Thyroid gland (tissue), 4 donors: ENCODE results near the gene AGK. TPM values are rescaled to one million over a fixed set of nuclear protein-coding genes. Genes with fewer than 3 reads are reported as not detected.

Source experiments
- DNase-seq, 2 donors: peaks; one replicate each; pipeline ENCODE4 v3.0.0-alpha.2; 2019
- H3K27ac ChIP-seq, 3 donors: fragments of 200-600 bp; sonication (generic); 1 replicate in 2 of 3; 2 replicates in 1 of 3; pipeline ENCODE4 v1.5.1; 2016 to 2019; ENCODE audit warnings: mild to moderate bottlenecking in 1 of 3, moderate library complexity in 1 of 3
- H3K27me3 ChIP-seq: fragments of 200-600 bp; sonication (generic); one replicate; pipeline ENCODE4 v1.5.1; 2019
- H3K36me3 ChIP-seq, 2 donors: fragments of 200-600 bp; sonication (generic); one replicate each; pipeline ENCODE4 v1.5.1; 2016 to 2019
- H3K4me1 ChIP-seq, 2 donors: fragments of 200-600 bp; sonication (generic); one replicate each; pipeline ENCODE4 v1.5.1; 2017 to 2019
- H3K4me3 ChIP-seq, 3 donors: fragments of 200-600 bp; sonication (generic); replicated peaks in 1 of 3; 1 replicate in 2 of 3; 2 replicates in 1 of 3; pipeline ENCODE4 v1.5.1; 2016; ENCODE audit warnings: mild to moderate bottlenecking in 1 of 3
- H3K9me3 ChIP-seq: fragments of 200-600 bp; sonication (generic); one replicate; pipeline ENCODE4 v1.5.1; 2017
- POLR2A ChIP-seq, 2 donors: fragments of 450-650 bp; IDR thresholded peaks; one replicate each; pipeline ENCODE4 v1.6.1; 2017; ENCODE audit warnings: antibody characterized with exemption in 2 of 2, mild to moderate bottlenecking in 2 of 2, moderate library complexity in 1 of 2
- WGBS, 2 donors: methylation state at CpG; one replicate each; pipeline ENCODE4 v1.1.5; 2017; 5-methylcytosine and 5-hydroxymethylcytosine counted together
- intact Hi-C: fragments of 100-400 bp; cut with DNase I; formaldehyde crosslinking; loops from one replicate; pipeline ENCODE4 v1.15.1; 2023
- total RNA-seq, 4 donors: library from RNA; depleted of rRNA; stranded (reverse); fragments of >200 nt; gene quantifications; one replicate each; pipeline ENCODE4 v1.2.3, GENCODE V29; 2016
- TF ChIP-seq, protein P1 (sequence below), 6 experiments: fragments of 200-600 bp in 3 of 6; fragments of 450-650 bp in 3 of 6; sonication (generic) in 3 of 6; IDR thresholded peaks; one replicate each; pipeline ENCODE4 v1.5.1; 2016 to 2019; ENCODE audit warnings: antibody characterized with exemption in 6 of 6, mild to moderate bottlenecking in 2 of 6, inconsistent platforms in 1 of 6, moderate library complexity in 1 of 6

Gene AGK
- total RNA-seq, 4 donors from 2014 or later, result 28.2 to 36.7 (median 32.2) TPM

GRCh38 chr7:141534757-141535737 lies 16.2 kb upstream of the AGK start:
- no peak overlapping the region for H3K4me3 ChIP-seq
- H3K27me3 ChIP-seq, result no peaks in the 10 kb centered on the region
- H3K9me3 ChIP-seq, result no peaks in the 10 kb centered on the region
- H3K4me1 ChIP-seq, result peaks cover 0 to 7% of the 10 kb centered on the region in 2 donors
- TF ChIP-seq POLR2A (IDR thresholded peaks at IDR 0.05), result no peak
- TF ChIP-seq, protein P1, sequence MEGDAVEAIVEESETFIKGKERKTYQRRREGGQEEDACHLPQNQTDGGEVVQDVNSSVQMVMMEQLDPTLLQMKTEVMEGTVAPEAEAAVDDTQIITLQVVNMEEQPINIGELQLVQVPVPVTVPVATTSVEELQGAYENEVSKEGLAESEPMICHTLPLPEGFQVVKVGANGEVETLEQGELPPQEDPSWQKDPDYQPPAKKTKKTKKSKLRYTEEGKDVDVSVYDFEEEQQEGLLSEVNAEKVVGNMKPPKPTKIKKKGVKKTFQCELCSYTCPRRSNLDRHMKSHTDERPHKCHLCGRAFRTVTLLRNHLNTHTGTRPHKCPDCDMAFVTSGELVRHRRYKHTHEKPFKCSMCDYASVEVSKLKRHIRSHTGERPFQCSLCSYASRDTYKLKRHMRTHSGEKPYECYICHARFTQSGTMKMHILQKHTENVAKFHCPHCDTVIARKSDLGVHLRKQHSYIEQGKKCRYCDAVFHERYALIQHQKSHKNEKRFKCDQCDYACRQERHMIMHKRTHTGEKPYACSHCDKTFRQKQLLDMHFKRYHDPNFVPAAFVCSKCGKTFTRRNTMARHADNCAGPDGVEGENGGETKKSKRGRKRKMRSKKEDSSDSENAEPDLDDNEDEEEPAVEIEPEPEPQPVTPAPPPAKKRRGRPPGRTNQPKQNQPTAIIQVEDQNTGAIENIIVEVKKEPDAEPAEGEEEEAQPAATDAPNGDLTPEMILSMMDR (IDR thresholded peaks at IDR 0.05), result no peak
- intact Hi-C loops, result no loop called here
- 55 to 62% methylated on average over 9 of the region's 9 CpGs for WGBS, 2 donors
- no peaks in the 10 kb centered on the region for H3K36me3 ChIP-seq
- DNase-seq, result no peak
- no peak overlapping the region for H3K27ac ChIP-seq

- H3K36me3 ChIP-seq, result no peaks in the 10 kb centered on the region
- intact Hi-C loops, result no loop called here
- no peaks in the 10 kb centered on the region for H3K27me3 ChIP-seq
- peaks cover 9 to 18% of the 10 kb centered on the region in 2 donors for H3K4me1 ChIP-seq
- no peak for DNase-seq
- no peak overlapping the region for H3K27ac ChIP-seq
- H3K9me3 ChIP-seq, result no peaks in the 10 kb centered on the region
- no peak overlapping the region for H3K4me3 ChIP-seq
- TF ChIP-seq POLR2A (IDR thresholded peaks at IDR 0.05), result no peak
- TF ChIP-seq, protein P1 (IDR thresholded peaks at IDR 0.05), result no peak
These were observed 13.3 kb upstream of the AGK start for GRCh38 chr7:141537906-141538305.

GRCh38 chr7:141541375-141541774 lies 9.8 kb upstream of the AGK start:
- no peak overlapping the region for H3K4me3 ChIP-seq
- intact Hi-C loops, result no loop called here

GRCh38 chr7:141544831-141545230 lies 6.4 kb upstream of the AGK start:
- no peak for DNase-seq
- intact Hi-C loops, result no loop called here
- Histone ChIP-seq H3K27me3 (no peaks in the 10 kb centered on the region), H3K4me1 (peaks cover 9 to 11% of the 10 kb centered on the region in 2 donors), H3K9me3 (no peaks in the 10 kb centered on the region), H3K27ac (no peak overlapping the region), H3K4me3 (no peak overlapping the region), H3K36me3 (no peaks in the 10 kb centered on the region)
- WGBS, 2 donors, result 63 to 72% methylated on average over 1 of the region's 1 CpG
- TF ChIP-seq, protein P1 (IDR thresholded peaks at IDR 0.05), result no peak
- no peak for TF ChIP-seq POLR2A (IDR thresholded peaks at IDR 0.05)

More at GRCh38 chr7:141541375-141541774, 9.8 kb upstream of the AGK start:
- H3K4me1 ChIP-seq, result peaks cover 9 to 11% of the 10 kb centered on the region in 2 donors
- H3K9me3 ChIP-seq, result no peaks in the 10 kb centered on the region
- no peak overlapping the region for H3K27ac ChIP-seq
- WGBS, 2 donors, result 28 to 30% methylated on average over 2 of the region's 2 CpGs
- DNase-seq, result peak; percentile 23 to 42
- no peak for TF ChIP-seq POLR2A (IDR thresholded peaks at IDR 0.05)
- H3K27me3 ChIP-seq, result no peaks in the 10 kb centered on the region
- no peaks in the 10 kb centered on the region for H3K36me3 ChIP-seq

DNA sequence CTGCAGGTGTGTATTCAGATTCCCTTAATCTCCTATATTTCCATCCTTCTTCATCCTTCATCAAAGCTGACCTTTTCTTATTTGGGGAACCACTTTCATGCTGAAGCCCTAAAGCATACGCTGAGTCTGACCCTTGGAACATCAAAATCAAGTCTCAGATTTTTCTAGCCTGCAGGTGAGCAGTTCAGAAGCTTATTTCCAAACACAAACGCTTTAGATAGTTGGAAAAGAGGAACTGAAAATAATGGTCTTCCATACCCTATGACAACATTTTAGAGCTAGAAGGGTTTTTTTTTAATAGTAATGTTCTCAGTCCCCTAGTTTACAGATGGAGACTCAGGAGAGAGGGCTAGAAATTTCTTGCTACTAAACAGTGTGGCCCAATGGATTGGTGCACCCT lies 1.6 kb upstream of the AGK start:
- no peaks in the 10 kb centered on the region for H3K27me3 ChIP-seq
- intact Hi-C loops, result no loop called here
- WGBS, 2 donors, result 93 to 95% methylated on average over 2 of the region's 2 CpGs
- H3K36me3 ChIP-seq, result no peaks in the 10 kb centered on the region
- H3K4me3 ChIP-seq, result no peak overlapping the region
- no peak for TF ChIP-seq POLR2A (IDR thresholded peaks at IDR 0.05)
- TF ChIP-seq, protein P1 (IDR thresholded peaks at IDR 0.05), result no peak
- DNase-seq, result no peak
- H3K4me1 ChIP-seq, result peaks cover 8 to 15% of the 10 kb centered on the region in 2 donors
- H3K27ac ChIP-seq, result no peak overlapping the region
- H3K9me3 ChIP-seq, result no peaks in the 10 kb centered on the region
